GM08714 (cell line): ENCODE results near the gene PUS7.
"Not testable (repeated sequence)": the region's sequence is repeated elsewhere in the genome, so short reads cannot be mapped to it uniquely, and the experiment has no call there.

ENCODE experiments used
- H3K4me3 ChIP-seq: fragments of 200-500 bp; sonication (Bioruptor generic); 2 replicates; pipeline ENCODE4 v1.5.1; 2014; ENCODE audit warnings: mild to moderate bottlenecking, low read length, inconsistent platforms
- ZNF274 ChIP-seq: IDR thresholded peaks from 2 replicates; pipeline ENCODE4 v1.6.1; 2012; ENCODE audit warnings: mild to moderate bottlenecking, low read depth, low read length

The PUS7 gene

GRCh38 chr7:105521717-105522463, at the start of gene PUS7:
Gene PUS7, minus strand, starts transcription at chr7:105522271. Its CDS starts 13,759 bp downstream, at chr7:105508512.
- TF ChIP-seq ZNF274: no peak
- H3K4me3 ChIP-seq: peak within 1 kb of the TSS; percentile 96

- no peak for TF ChIP-seq ZNF274
- H3K4me3 ChIP-seq: no peak overlapping the region
Measured at GRCh38 chr7:105567821-105568220, 45.8 kb upstream of the PUS7 start.

- H3K4me3 ChIP-seq: no peak overlapping the region
- no peak for TF ChIP-seq ZNF274
Measured at GRCh38 chr7:105567024-105567423, 45.0 kb upstream of the PUS7 start.

GRCh38 chr7:105565190-105565589, 43.1 kb upstream of the PUS7 start:
- no peak for TF ChIP-seq ZNF274
- no peak overlapping the region for H3K4me3 ChIP-seq

- no peak for TF ChIP-seq ZNF274
- no peak overlapping the region for H3K4me3 ChIP-seq
Measured at GRCh38 chr7:105559926-105560325, 37.9 kb upstream of the PUS7 start.

- H3K4me3 ChIP-seq: no peak overlapping the region
- no peak for TF ChIP-seq ZNF274
Measured at GRCh38 chr7:105538339-105538738, 16.3 kb upstream of the PUS7 start.

GRCh38 chr7:105532709-105533460, 10.8 kb upstream of the PUS7 start:
- H3K4me3 ChIP-seq: peak overlapping the region; percentile 85
- no peak for TF ChIP-seq ZNF274

GRCh38 chr7:105531792-105532671, 10.0 kb upstream of the PUS7 start, which contains the start of gene RINT1:
Gene RINT1, plus strand, starts transcription at chr7:105532201. Its CDS starts 115 bp downstream, at chr7:105532316.
- peak within 1 kb of the TSS; percentile 85 for H3K4me3 ChIP-seq
- no peak for TF ChIP-seq ZNF274

- H3K4me3 ChIP-seq: no peak overlapping the region; the same call in 1 of the 2 replicates
- TF ChIP-seq ZNF274: no peak
Measured at GRCh38 chr7:105530546-105530945, 8.5 kb upstream of the PUS7 start.

GRCh38 chr7:105530126-105530525, 8.1 kb upstream of the PUS7 start:
- no peak for TF ChIP-seq ZNF274
- no peak overlapping the region for H3K4me3 ChIP-seq

GRCh38 chr7:105527737-105528136, 5.7 kb upstream of the PUS7 start:
- H3K4me3 ChIP-seq: not testable (repeated sequence)

GRCh38 chr7:105524840-105525239, 2.8 kb upstream of the PUS7 start:
- TF ChIP-seq ZNF274: no peak
- H3K4me3 ChIP-seq: no peak overlapping the region

- not testable (repeated sequence) for H3K4me3 ChIP-seq
Measured at GRCh38 chr7:105524423-105524822, 2.4 kb upstream of the PUS7 start.

GRCh38 chr7:105521027-105521716, 899 bp downstream of the PUS7 start:
- TF ChIP-seq ZNF274: no peak
- peak overlapping the region; percentile 96 for H3K4me3 ChIP-seq

- H3K4me3 ChIP-seq: peak overlapping the region; percentile 96
Measured at GRCh38 chr7:105520620-105521019, 1.5 kb downstream of the PUS7 start.
